ENCODE measurements around the gene GBP6. TPM values are rescaled to one million over a fixed set of nuclear protein-coding genes. Genes with fewer than 3 reads are reported as not detected.

Gene GBP6
- total RNA-seq, 2 donors from 2014 or later = not detected

GRCh38 chr1:89350298-89350697 is 13.6 kb upstream of the GBP6 start:
- H3K36me3 ChIP-seq = no peaks in the 10 kb centered on the region
- no peaks in the 10 kb centered on the region for H3K27me3 ChIP-seq (replicated peaks; ENCODE audit: insufficient read depth)
- H3K9me3 ChIP-seq = no peaks in the 10 kb centered on the region
- DNase-seq (ENCODE audit: low spot score) = no peak
- intact Hi-C loops (cut with DNase I) = loop anchor here (10.0 kb wide), 1 partner anchor 105 kb away; no protein-coding TSS in a partner anchor
- TF ChIP-seq, protein P1, sequence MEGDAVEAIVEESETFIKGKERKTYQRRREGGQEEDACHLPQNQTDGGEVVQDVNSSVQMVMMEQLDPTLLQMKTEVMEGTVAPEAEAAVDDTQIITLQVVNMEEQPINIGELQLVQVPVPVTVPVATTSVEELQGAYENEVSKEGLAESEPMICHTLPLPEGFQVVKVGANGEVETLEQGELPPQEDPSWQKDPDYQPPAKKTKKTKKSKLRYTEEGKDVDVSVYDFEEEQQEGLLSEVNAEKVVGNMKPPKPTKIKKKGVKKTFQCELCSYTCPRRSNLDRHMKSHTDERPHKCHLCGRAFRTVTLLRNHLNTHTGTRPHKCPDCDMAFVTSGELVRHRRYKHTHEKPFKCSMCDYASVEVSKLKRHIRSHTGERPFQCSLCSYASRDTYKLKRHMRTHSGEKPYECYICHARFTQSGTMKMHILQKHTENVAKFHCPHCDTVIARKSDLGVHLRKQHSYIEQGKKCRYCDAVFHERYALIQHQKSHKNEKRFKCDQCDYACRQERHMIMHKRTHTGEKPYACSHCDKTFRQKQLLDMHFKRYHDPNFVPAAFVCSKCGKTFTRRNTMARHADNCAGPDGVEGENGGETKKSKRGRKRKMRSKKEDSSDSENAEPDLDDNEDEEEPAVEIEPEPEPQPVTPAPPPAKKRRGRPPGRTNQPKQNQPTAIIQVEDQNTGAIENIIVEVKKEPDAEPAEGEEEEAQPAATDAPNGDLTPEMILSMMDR (IDR thresholded peaks at IDR 0.05) = no peak
- TF ChIP-seq POLR2AphosphoS5 (IDR thresholded peaks at IDR 0.05) = no peak
- no peak for TF ChIP-seq POLR2A (IDR thresholded peaks at IDR 0.05)
- no peaks in the 10 kb centered on the region for H3K4me1 ChIP-seq (replicated peaks)
- H3K4me3 ChIP-seq = no peak overlapping the region
- no peak overlapping the region for H3K27ac ChIP-seq
- 68% methylated on average over 2 of the region's 2 CpGs for WGBS

GRCh38 chr1:89351597-89352311 is 12.1 kb upstream of the GBP6 start:
- intact Hi-C loops (cut with DNase I) = loop anchor here (10.0 kb wide), 1 partner anchor 103 kb away; no protein-coding TSS in a partner anchor
- TF ChIP-seq POLR2A (IDR thresholded peaks at IDR 0.05) (no peak), POLR2AphosphoS5 (IDR thresholded peaks at IDR 0.05) (no peak)
- TF ChIP-seq, protein P1 (IDR thresholded peaks at IDR 0.05) = no peak
- 64% methylated on average over 1 of the region's 1 CpG for WGBS

DNA sequence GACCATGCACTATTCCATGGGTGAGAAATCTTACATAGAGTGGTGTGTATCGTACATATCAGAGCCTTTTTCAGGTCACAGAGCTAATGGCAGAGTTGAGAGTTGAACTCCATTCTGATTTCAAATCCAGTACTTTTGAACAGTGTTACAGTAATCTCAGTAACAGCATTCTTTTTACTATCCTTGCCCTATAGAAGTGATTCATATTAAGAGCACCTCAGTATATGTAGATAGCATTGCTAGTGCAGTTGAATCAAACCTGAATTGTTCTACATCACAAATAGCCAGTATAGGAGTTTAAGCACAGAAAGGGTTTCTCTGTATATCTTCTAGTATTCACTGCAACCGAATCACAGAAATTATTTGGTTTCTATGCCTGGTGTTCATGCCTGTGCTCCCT is 11.4 kb upstream of the GBP6 start:
- 88% methylated on average over 2 of the region's 2 CpGs for WGBS
- no peak for TF ChIP-seq POLR2A (IDR thresholded peaks at IDR 0.05)
- TF ChIP-seq, protein P1 (IDR thresholded peaks at IDR 0.05) = no peak
- no peak for TF ChIP-seq POLR2AphosphoS5 (IDR thresholded peaks at IDR 0.05)
- DNase-seq (ENCODE audit: low spot score) = no peak
- no peaks in the 10 kb centered on the region for H3K36me3 ChIP-seq
- H3K4me1 ChIP-seq (replicated peaks) = no peaks in the 10 kb centered on the region
- no peak overlapping the region for H3K4me3 ChIP-seq
- intact Hi-C loops (cut with DNase I) = loop anchor here (10.0 kb wide), 1 partner anchor 102 kb away; no protein-coding TSS in a partner anchor
- no peaks in the 10 kb centered on the region for H3K27me3 ChIP-seq (replicated peaks; ENCODE audit: insufficient read depth)
- H3K9me3 ChIP-seq = no peaks in the 10 kb centered on the region
- no peak overlapping the region for H3K27ac ChIP-seq

More at GRCh38 chr1:89351597-89352311, 12.1 kb upstream of the GBP6 start:
- no peak overlapping the region for H3K27ac ChIP-seq
- no peaks in the 10 kb centered on the region for H3K36me3 ChIP-seq
- no peaks in the 10 kb centered on the region for H3K27me3 ChIP-seq (replicated peaks; ENCODE audit: insufficient read depth)
- no peak overlapping the region for H3K4me3 ChIP-seq
- no peak for DNase-seq (ENCODE audit: low spot score)
- no peaks in the 10 kb centered on the region for H3K9me3 ChIP-seq
- no peaks in the 10 kb centered on the region for H3K4me1 ChIP-seq (replicated peaks)

- intact Hi-C loops (cut with DNase I) = loop anchor here (10.0 kb wide), 1 partner anchor 101 kb away; no protein-coding TSS in a partner anchor
- WGBS = 59% methylated on average over 3 of the region's 3 CpGs
- H3K27ac ChIP-seq = no peak overlapping the region
Measured at GRCh38 chr1:89354205-89354604, 9.7 kb upstream of the GBP6 start.

More at GRCh38 chr1:89354205-89354604, 9.7 kb upstream of the GBP6 start:
- no peak overlapping the region for H3K4me3 ChIP-seq
- TF ChIP-seq, protein P1 (IDR thresholded peaks at IDR 0.05) = no peak
- no peaks in the 10 kb centered on the region for H3K9me3 ChIP-seq
- H3K4me1 ChIP-seq (replicated peaks) = no peaks in the 10 kb centered on the region
- no peak for DNase-seq (ENCODE audit: low spot score)
- no peaks in the 10 kb centered on the region for H3K36me3 ChIP-seq
- H3K27me3 ChIP-seq (replicated peaks; ENCODE audit: insufficient read depth) = no peaks in the 10 kb centered on the region
